Caki2 (cell line): ENCODE results near the gene LRRN4CL. TPM values are rescaled to one million over a fixed set of nuclear protein-coding genes. Genes with fewer than 3 reads are reported as not detected.
"Not testable (repeated sequence)": the region's sequence is repeated elsewhere in the genome, so short reads cannot be mapped to it uniquely, and the experiment has no call there.

ENCODE experiments used
- DNase-seq: peaks from one replicate; pipeline ENCODE4 v3.0.0-alpha.2; 2015; ENCODE audit warnings: low read depth
- in situ Hi-C: cut with HindIII; loops from 2 replicates; pipeline ENCODE4 v1.10.0; 2016; ENCODE audit warnings: low sequenced_read_pairs, low pct_unique_long_range_greater_than_20kb, mixed read lengths
- total RNA-seq: library from RNA; depleted of rRNA; stranded (reverse); fragments of >200 nt; shearing (Covaris generic); gene quantifications from 2 replicates; pipeline ENCODE4 v1.2.3, GENCODE V29; 2014; ENCODE audit warnings: low replicate concordance; rRNA removed

The LRRN4CL gene
- total RNA-seq, 1 experiment from 2014 or later, result not detected

GRCh38 chr11:62656796-62657429, 32.4 kb downstream of the LRRN4CL start:
- in situ Hi-C loops, result no loop called here
- no peak for DNase-seq

DNA sequence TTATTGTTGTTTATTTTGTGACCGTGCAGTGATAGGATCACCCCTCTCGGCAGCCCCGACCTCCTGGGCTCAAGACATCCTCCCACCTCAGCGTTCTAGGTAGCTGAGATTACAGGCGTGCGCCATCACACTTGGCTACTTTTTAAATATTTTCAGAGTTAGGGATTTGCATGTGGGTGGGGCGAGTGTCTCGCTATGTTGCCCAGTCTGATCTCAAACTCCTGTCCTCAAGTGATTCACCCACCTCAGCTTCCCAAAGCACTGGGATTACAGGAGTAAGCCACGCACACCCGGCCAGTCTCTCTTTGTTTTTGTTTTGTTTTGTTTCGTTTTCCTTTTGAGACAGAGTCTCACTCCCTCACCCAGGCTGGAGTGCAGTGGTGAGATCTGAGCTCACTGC, 35.0 kb downstream of the LRRN4CL start:
- no peak for DNase-seq
- in situ Hi-C loops, result no loop called here

GRCh38 chr11:62652161-62653006, 36.9 kb downstream of the LRRN4CL start:
- in situ Hi-C loops, result no loop called here
- DNase-seq, result no peak

DNA sequence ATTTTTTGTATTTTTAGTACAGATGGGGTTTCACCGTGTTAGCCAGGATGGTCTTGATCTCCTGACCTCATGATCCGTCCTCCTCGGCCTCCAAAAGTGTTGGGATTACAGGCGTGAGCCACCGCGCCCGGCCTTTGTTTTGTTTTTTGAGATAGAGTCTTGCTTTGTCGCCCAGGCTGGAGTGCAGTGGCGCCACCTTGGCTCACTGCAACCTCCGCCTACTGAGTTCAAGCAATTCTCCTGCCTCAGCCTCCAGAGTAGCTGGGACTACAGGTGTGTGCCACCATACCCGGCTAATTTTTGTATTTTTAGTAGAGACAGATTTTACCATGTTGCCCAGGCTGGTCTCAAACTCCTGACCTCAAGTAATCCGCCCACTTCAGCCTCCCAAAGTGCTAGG, 39.0 kb downstream of the LRRN4CL start:
- in situ Hi-C loops, DNase-seq: not testable (repeated sequence)

GRCh38 chr11:62649486-62649885, 39.8 kb downstream of the LRRN4CL start:
- DNase-seq, result no peak
- in situ Hi-C loops, result no loop called here

- in situ Hi-C loops, result no loop called here
- DNase-seq, result no peak
Observed at GRCh38 chr11:62648967-62649364, 40.4 kb downstream of the LRRN4CL start.

DNA sequence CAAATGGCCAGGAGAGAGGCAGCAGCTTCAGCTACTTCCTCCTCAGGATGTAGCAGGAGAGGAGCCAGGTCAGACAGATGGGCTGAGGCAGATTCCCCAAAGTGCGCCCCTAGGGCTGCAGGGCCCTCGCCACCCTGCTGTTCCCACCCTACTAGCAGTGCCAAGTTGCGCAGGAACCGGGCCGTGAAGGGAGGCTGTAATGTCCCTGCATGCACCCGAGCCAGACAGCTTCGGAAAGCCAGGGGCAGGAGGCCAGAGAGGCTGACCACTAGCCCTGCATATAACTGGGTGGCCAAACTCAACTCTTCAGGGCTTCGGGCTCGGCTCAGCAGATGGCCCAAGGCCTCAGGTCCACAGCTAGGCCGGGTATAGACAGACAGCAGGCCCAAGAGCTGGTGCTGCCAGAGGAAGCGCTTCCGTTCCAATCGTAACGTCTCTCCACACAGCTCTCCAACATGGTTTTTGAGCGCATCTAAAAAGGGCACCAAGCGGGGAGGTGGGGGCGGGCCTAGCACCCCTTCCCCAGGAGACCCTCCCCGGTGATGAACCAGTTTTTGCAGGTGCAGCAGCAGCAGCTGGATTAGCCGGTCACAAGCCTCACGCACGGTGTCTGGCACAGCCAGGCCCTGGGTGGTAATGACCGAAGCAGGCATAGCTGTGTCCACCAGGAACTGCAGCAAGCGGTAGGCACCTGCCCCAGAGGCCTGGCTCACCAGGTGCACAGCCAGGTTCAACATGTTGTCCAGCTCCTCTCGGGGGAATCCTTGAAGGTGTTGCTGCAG, 41.0 kb downstream of the LRRN4CL start:
- in situ Hi-C loops, result no loop called here
- DNase-seq, result no peak

GRCh38 chr11:62647609-62648005, 41.7 kb downstream of the LRRN4CL start:
- DNase-seq, result no peak
- in situ Hi-C loops, result no loop called here

- DNase-seq, result no peak
- in situ Hi-C loops, result no loop called here
Observed at GRCh38 chr11:62646825-62647608, 42.3 kb downstream of the LRRN4CL start.

GRCh38 chr11:62645946-62646824, 43.1 kb downstream of the LRRN4CL start, which contains the start of gene GANAB:
TSS of gene GANAB (minus strand) at chr11:62646613. CDS start at chr11:62646599, 14 bp downstream.
- peak; percentile 90 for DNase-seq
- in situ Hi-C loops, result no loop called here

GRCh38 chr11:62645671-62645945, 43.7 kb downstream of the LRRN4CL start:
- in situ Hi-C loops, result no loop called here
- no peak for DNase-seq

- in situ Hi-C loops, result no loop called here
- DNase-seq, result no peak
Observed at GRCh38 chr11:62644220-62644619, 45.1 kb downstream of the LRRN4CL start.

Other genes with a start within 250 kb of the LRRN4CL start
- gene AHNAK, start 142.7 kb downstream of the LRRN4CL start, total RNA-seq, result 141 and 188 TPM in 2 replicates
- 2,603 and 2,794 TPM in 2 replicates for gene EEF1G, start 115.6 kb downstream of the LRRN4CL start, total RNA-seq
- 11.7 and 14.2 TPM in 2 replicates for gene TUT1, start 98.0 kb downstream of the LRRN4CL start, total RNA-seq
- 87.5 and 107 TPM in 2 replicates for gene MTA2, start 87.7 kb downstream of the LRRN4CL start, total RNA-seq
- gene EML3, start 76.8 kb downstream of the LRRN4CL start, total RNA-seq, result 16.1 and 19.3 TPM in 2 replicates
- 4.5 and 7.4 TPM in 2 replicates for gene ROM1, start 76.3 kb downstream of the LRRN4CL start, total RNA-seq
- 34.9 and 52.3 TPM in 2 replicates for gene B3GAT3, start 67.5 kb downstream of the LRRN4CL start, total RNA-seq
- 434 and 492 TPM in 2 replicates for gene GANAB, start 42.9 kb downstream of the LRRN4CL start, total RNA-seq
- 7.6 and 14.5 TPM in 2 replicates for gene INTS5, start 36.2 kb downstream of the LRRN4CL start, total RNA-seq
- 48.1 and 59.2 TPM in 2 replicates for gene C11orf98, start 24.3 kb downstream of the LRRN4CL start, total RNA-seq
- 0.09 and 6.4 TPM in 2 replicates for gene CSKMT, start 24.2 kb downstream of the LRRN4CL start, total RNA-seq
- 18.2 and 25.6 TPM in 2 replicates for gene UQCC3, start 17.9 kb downstream of the LRRN4CL start, total RNA-seq
- 1.9 and 3.2 TPM in 2 replicates for gene LBHD1, start 17.3 kb downstream of the LRRN4CL start, total RNA-seq
- 81.8 and 106 TPM in 2 replicates for gene UBXN1, start 10.5 kb downstream of the LRRN4CL start, total RNA-seq
- 37.5 and 55.8 TPM in 2 replicates for gene BSCL2, start 17.9 kb upstream of the LRRN4CL start, total RNA-seq
- gene GNG3, start 18.1 kb upstream of the LRRN4CL start, total RNA-seq, result not detected in 2 replicates
- gene HNRNPUL2, start 37.9 kb upstream of the LRRN4CL start, total RNA-seq, result 4.4 and 4.8 TPM in 2 replicates
- gene TTC9C, start 39.0 kb upstream of the LRRN4CL start, total RNA-seq, result 30.9 and 37.2 TPM in 2 replicates
- gene ZBTB3, start 64.6 kb upstream of the LRRN4CL start, total RNA-seq, result 4.6 and 14.9 TPM in 2 replicates
- gene POLR2G, start 72.0 kb upstream of the LRRN4CL start, total RNA-seq, result 75.4 and 80.0 TPM in 2 replicates
- 12.9 and 14.6 TPM in 2 replicates for gene TAF6L, start 81.9 kb upstream of the LRRN4CL start, total RNA-seq
- 14.9 and 33.8 TPM in 2 replicates for gene TMEM179B, start 97.9 kb upstream of the LRRN4CL start, total RNA-seq
- gene TMEM223, start 102.5 kb upstream of the LRRN4CL start, total RNA-seq, result 42.0 and 58.7 TPM in 2 replicates
- 1.5 and 6.3 TPM in 2 replicates for gene NXF1, start 115.9 kb upstream of the LRRN4CL start, total RNA-seq
- gene STX5, start 142.5 kb upstream of the LRRN4CL start, total RNA-seq, result 29.6 and 39.5 TPM in 2 replicates
- gene TEX54, start 143.3 kb upstream of the LRRN4CL start, total RNA-seq, result not detected in 2 replicates
- gene WDR74, start 150.1 kb upstream of the LRRN4CL start, total RNA-seq, result 82.0 and 102 TPM in 2 replicates
- 623 and 653 TPM in 2 replicates for gene SLC3A2, start 191.4 kb upstream of the LRRN4CL start, total RNA-seq
- gene CHRM1, start 231.8 kb upstream of the LRRN4CL start, total RNA-seq, result not detected in 2 replicates